ENCODE measurements around the gene NCKAP1.

DNA sequence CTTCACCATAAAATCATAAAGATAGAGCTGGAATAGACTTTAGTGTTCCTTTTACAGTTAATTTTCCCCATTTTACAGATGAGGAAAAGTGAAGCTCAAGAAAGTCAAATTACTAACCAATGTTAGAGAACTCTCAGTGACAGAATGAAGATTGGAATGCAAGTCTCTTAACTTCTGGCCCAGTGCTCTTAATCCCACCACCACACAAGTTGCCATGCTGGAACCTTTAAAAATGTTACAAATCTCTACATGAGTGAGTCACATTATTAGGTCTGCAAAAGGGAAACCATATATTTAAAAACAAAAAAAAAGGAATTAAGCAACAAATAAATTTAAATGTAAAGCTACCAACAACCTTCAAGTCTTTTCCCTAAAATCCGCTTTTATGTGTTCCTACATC lies 3.5 kb downstream of the NCKAP1 start:
- no peak for TF ChIP-seq EZH2 (IDR thresholded peaks at IDR 0.05)
- TF ChIP-seq POLR2AphosphoS5 (IDR thresholded peaks at IDR 0.05; ENCODE audit: borderline replicate concordance, low read depth, low read length): no peak
- TF ChIP-seq FOXP2 (optimal IDR thresholded peaks at IDR 0.05; ENCODE audit: control extremely low read depth, extremely low read length, insufficient read depth): no peak
